Endothelial cell of umbilical vein (primary cell): ENCODE data around the gene IRF3. TPM values are rescaled to one million over a fixed set of nuclear protein-coding genes. Genes with fewer than 3 reads are reported as not detected.

Experiments used
- BruUV-seq: library from RNA; stranded (reverse); fragments of 400-500 nt; replicated peaks from 2 replicates; lab custom pipeline; 2021; lab: Mats Ljungman, UMichigan
- CTCF ChIA-PET: fragments of 300-600, 350-600 bp; sonication (Branson Sonifier 250); formaldehyde crosslinking; loops from one replicate; lab custom pipeline; 2021; ENCODE audit warnings: antibody characterized with exemption, inconsistent platforms; lab: Charles Lee
- POLR2A ChIA-PET: fragments of 300-600, 350-600 bp; sonication (Branson Sonifier 250); formaldehyde crosslinking; loops from one replicate; lab custom pipeline; 2021; ENCODE audit warnings: antibody characterized with exemption, inconsistent platforms; lab: Charles Lee
- DNase-seq: peaks from one replicate; pipeline ENCODE4 v3.0.0-alpha.2; 2011; ENCODE audit warnings: low read depth, low spot score
- FAIRE-seq: peaks from 2 replicates; lab custom pipeline; 2011; peaks lifted over from hg19 to GRCh38; lab: Jason Lieb, UNC
- H2AFZ ChIP-seq: 2 replicates; pipeline ENCODE4 v1.6.0; 2012; ENCODE audit warnings: low read depth, low read length, control low read depth, inconsistent platforms
- H3K27ac ChIP-seq: 2 replicates; pipeline ENCODE4 v1.5.1; 2011; ENCODE audit warnings: low read depth, mild to moderate bottlenecking, control low read depth, low read length, moderate library complexity; ENCODE audit not compliant: insufficient read depth
- H3K27me3 ChIP-seq, 2 experiments: 2 replicates each; pipeline versions ENCODE4 v1.6.0 to v1.6.1; 2011; ENCODE audit warnings: low read length in 2 of 2, mixed read lengths in 1 of 2; ENCODE audit not compliant: control insufficient read depth in 2 of 2, insufficient read depth in 2 of 2
- H3K36me3 ChIP-seq, 2 experiments: 2 replicates in 1 of 2; 3 replicates in 1 of 2; pipeline ENCODE4 v1.5.1; 2011; ENCODE audit warnings: low read length in 2 of 2, mild to moderate bottlenecking in 1 of 2, moderate library complexity in 1 of 2; ENCODE audit not compliant: control insufficient read depth in 2 of 2, insufficient read depth in 2 of 2; ENCODE audit errors: extremely low read depth in 1 of 2
- H3K4me1 ChIP-seq: 3 replicates; pipeline ENCODE4 v1.5.1; 2011; ENCODE audit warnings: mild to moderate bottlenecking, low read length; ENCODE audit not compliant: control insufficient read depth, insufficient read depth; ENCODE audit errors: extremely low read depth
- H3K4me2 ChIP-seq: 2 replicates; pipeline ENCODE4 v1.6.1; 2011; ENCODE audit warnings: low read length, control low read depth, mixed read lengths; ENCODE audit not compliant: insufficient read depth
- H3K4me3 ChIP-seq, 3 experiments: fragments of 200-600 bp in 1 of 3; sonication (generic), shearing (Covaris generic) in 1 of 3; replicated peaks in 1 of 3; 2 replicates each; pipeline ENCODE4 v1.5.1; 2011 to 2016; ENCODE audit warnings: control low read depth in 3 of 3, low read length in 3 of 3, mild to moderate bottlenecking in 2 of 3, inconsistent platforms in 1 of 3, low read depth in 1 of 3, moderate library complexity in 1 of 3; ENCODE audit not compliant: insufficient read depth in 1 of 3
- H3K79me2 ChIP-seq: 2 replicates; pipeline ENCODE4 v1.6.0; 2012; ENCODE audit warnings: low read length, inconsistent platforms; ENCODE audit not compliant: control insufficient read depth, insufficient read depth
- H3K9ac ChIP-seq: replicated peaks from 2 replicates; pipeline ENCODE3; 2011; ENCODE audit warnings: low read length, control low read depth; ENCODE audit not compliant: insufficient read depth; ENCODE audit errors: extremely low read depth
- H3K9me1 ChIP-seq: replicated peaks from 3 replicates; pipeline ENCODE4 v1.6.0; 2011; ENCODE audit warnings: mild to moderate bottlenecking, low read length; ENCODE audit not compliant: control insufficient read depth, insufficient read depth; ENCODE audit errors: extremely low read depth
- H3K9me3 ChIP-seq: replicated peaks from 2 replicates; pipeline ENCODE4 v1.5.1; 2012; ENCODE audit warnings: low read length, inconsistent platforms; ENCODE audit not compliant: control insufficient read depth, insufficient read depth
- H4K20me1 ChIP-seq: replicated peaks from 2 replicates; pipeline ENCODE3; 2011; ENCODE audit warnings: mild to moderate bottlenecking, low read length; ENCODE audit not compliant: control insufficient read depth, insufficient read depth; ENCODE audit errors: extremely low read depth
- CTCF ChIP-seq, 2 donors: IDR thresholded peaks; 1 replicate in 1 of 2; 2 replicates in 1 of 2; pipeline ENCODE4 v1.5.1; 2011; ENCODE audit warnings: low read length in 2 of 2, mild to moderate bottlenecking in 2 of 2, moderate library complexity in 2 of 2, control low read depth in 1 of 2, inconsistent platforms in 1 of 2, low read depth in 1 of 2; ENCODE audit not compliant: insufficient read depth in 1 of 2; ENCODE audit errors: extremely low read depth in 1 of 2
- EZH2 ChIP-seq: IDR thresholded peaks from 2 replicates; pipeline ENCODE4 v1.6.1; 2012; ENCODE audit warnings: borderline replicate concordance, low read depth, mild to moderate bottlenecking, moderate library complexity, low read length, inconsistent platforms; ENCODE audit not compliant: severe bottlenecking
- FOS ChIP-seq: IDR thresholded peaks from 2 replicates; pipeline ENCODE4 v1.6.1; 2011; ENCODE audit warnings: mild to moderate bottlenecking, low read length, moderate library complexity, borderline replicate concordance; ENCODE audit not compliant: insufficient read depth
- GATA2 ChIP-seq: IDR thresholded peaks from 2 replicates; pipeline ENCODE4 v1.7.0; 2011; ENCODE audit warnings: low read depth, mild to moderate bottlenecking, moderate library complexity, mixed read lengths, low read length; ENCODE audit not compliant: insufficient read length, insufficient read depth
- JUN ChIP-seq: IDR thresholded peaks from 2 replicates; pipeline ENCODE4 v1.6.1; 2011; ENCODE audit warnings: borderline replicate concordance, low read depth; ENCODE audit not compliant: insufficient read length, insufficient read depth
- MYC ChIP-seq: IDR thresholded peaks from one replicate; pipeline ENCODE4 v1.6.1; 2011; ENCODE audit warnings: mild to moderate bottlenecking, low read depth, low read length
- POLR2A ChIP-seq: IDR thresholded peaks from 2 replicates; pipeline ENCODE4 v1.6.1; 2012; ENCODE audit warnings: low read depth, mild to moderate bottlenecking, control low read depth, low read length
- POLR2AphosphoS5 ChIP-seq: IDR thresholded peaks from 2 replicates; pipeline ENCODE4 v1.6.1; 2012; ENCODE audit warnings: low read depth, mild to moderate bottlenecking, control low read depth, low read length, moderate library complexity; ENCODE audit not compliant: insufficient read depth
- dilution Hi-C: fragments of 300-500 bp; cut with MboI; formaldehyde crosslinking; loops from one replicate; pipeline ENCODE4 v1.15.0; 2019; ENCODE audit warnings: low sequenced_read_pairs; ENCODE audit not compliant: extremely low pct_ligation_motif_present
- intact Hi-C: fragments of 100-400 bp; cut with micrococcal nuclease; formaldehyde crosslinking; loops from one replicate; pipeline ENCODE4 v1.10.0; 2022
- polyA plus RNA-seq, 4 experiments: library from polyadenylated mRNA; depleted of rRNA in 3 of 4; stranded (reverse) in 3 of 4; unstranded in 1 of 4; fragments of >200 nt; gene quantifications; 2 replicates each; pipeline versions ENCODE4 v1.2.1 to v1.2.3, GENCODE V29; 2011 to 2012; ENCODE audit warnings: missing spikeins in 1 of 4
- total RNA-seq: library from RNA; stranded (reverse); gene quantifications from 2 replicates; pipeline ENCODE4 v1.2.3, GENCODE V29; 2021
- TF ChIP-seq, protein P1 (sequence below): IDR thresholded peaks from 2 replicates; pipeline ENCODE4 v1.6.1; 2011; ENCODE audit not compliant: insufficient read depth, insufficient read length

The IRF3 gene
- total and polyA plus RNA-seq, 2 donors (not counting 3 experiments of a cell fraction or from before 2014, with no cell fraction given): 64.8 to 73.5 TPM

- H3K4me2 ChIP-seq: no peak overlapping the region
- intact Hi-C loops (no loop called here), dilution Hi-C loops (no loop called here)
- BruUV-seq: no TSS peak
- H3K9ac ChIP-seq: no peak overlapping the region
- ChIA-PET CTCF (interaction anchor here (0.8 kb wide), 1 partner anchor 9 kb away, joined by 3 read pairs; no protein-coding TSS in a partner anchor), POLR2A (no interaction called here)
- TF ChIP-seq CTCF (IDR thresholded peaks at IDR 0.05; ENCODE audit: extremely low read depth in 1 of 2, insufficient read depth in 1 of 2, low read depth in 1 of 2, low read length in 2 of 2) (no peak), JUN (no peak)
- H3K9me3 ChIP-seq: no peaks in the 10 kb centered on the region
- H3K36me3 ChIP-seq: peaks cover 0 to 9% of the 10 kb centered on the region in 2 experiments
- no peaks in the 10 kb centered on the region for H3K27me3 ChIP-seq
- DNase-seq (no peak), FAIRE-seq (no peak)
- H3K27ac ChIP-seq: no peak overlapping the region
- no peaks in the 10 kb centered on the region for H3K9me1 ChIP-seq
- H2AFZ ChIP-seq: no peak overlapping the region
- H3K4me1 ChIP-seq: peaks cover 10% of the 10 kb centered on the region
- peaks cover 17% of the 10 kb centered on the region for H3K79me2 ChIP-seq
- H4K20me1 ChIP-seq: no peaks in the 10 kb centered on the region
- H3K4me3 ChIP-seq: no peak overlapping the region
Measured at GRCh38 chr19:49667473-49667872, 1.8 kb upstream of the IRF3 start.

- Histone ChIP-seq H3K9me3 (no peaks in the 10 kb centered on the region), H3K4me1 (peaks cover 8% of the 10 kb centered on the region), H3K36me3 (peaks cover 0 to 19% of the 10 kb centered on the region in 2 experiments), H2AFZ (peak overlapping the region; percentile 53), H3K9ac (peak overlapping the region; percentile 41), H3K79me2 (peaks cover 17% of the 10 kb centered on the region), H3K9me1 (no peaks in the 10 kb centered on the region), H3K4me2 (peak overlapping the region; percentile 88), H3K27me3 (no peaks in the 10 kb centered on the region), H3K27ac (peak overlapping the region; percentile 35), H4K20me1 (no peaks in the 10 kb centered on the region), H3K4me3 (peak overlapping the region; percentile 42 to 88 (median 67))
- FAIRE-seq (no peak), DNase-seq (no peak)
- TSS peak; percentile 29 for BruUV-seq
- CTCF ChIA-PET: interaction anchor here (2.2 kb wide), 2 partner anchors 10 to 23 kb away, joined by 9 to 15 read pairs; partner anchors contain the start of genes PRMT1 and SCAF1
- intact Hi-C loops: no loop called here
- TF ChIP-seq, protein P1, sequence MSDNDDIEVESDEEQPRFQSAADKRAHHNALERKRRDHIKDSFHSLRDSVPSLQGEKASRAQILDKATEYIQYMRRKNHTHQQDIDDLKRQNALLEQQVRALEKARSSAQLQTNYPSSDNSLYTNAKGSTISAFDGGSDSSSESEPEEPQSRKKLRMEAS: no peak
- TF ChIP-seq JUN (no peak), CTCF (IDR thresholded peaks at IDR 0.05; ENCODE audit: extremely low read depth in 1 of 2, insufficient read depth in 1 of 2, low read depth in 1 of 2, low read length in 2 of 2) (no peak), POLR2AphosphoS5 (no peak), FOS (no peak), MYC (no peak), EZH2 (no peak), POLR2A (no peak), GATA2 (no peak)
- POLR2A ChIA-PET: interaction anchor here (0.8 kb wide), 1 partner anchor 24 kb away, joined by 3 read pairs; the partner anchor contains the start of gene SCAF1
- dilution Hi-C loops: no loop called here
Measured at GRCh38 chr19:49666120-49666444, 425 bp upstream of the IRF3 start.
